ENCODE data around the gene RAB4B.
"Not testable (repeated sequence)": the region's sequence is repeated elsewhere in the genome, so short reads cannot be mapped to it uniquely, and the experiment has no call there.

Gene RAB4B

GRCh38 chr19:40750874-40751537 lies 27.0 kb upstream of the RAB4B start, which contains the start of gene SNRPA:
TSS of gene SNRPA (plus strand) at chr19:40751203. CDS start at chr19:40751409, 206 bp downstream.
- DNase-seq = peak; percentile 94

DNA sequence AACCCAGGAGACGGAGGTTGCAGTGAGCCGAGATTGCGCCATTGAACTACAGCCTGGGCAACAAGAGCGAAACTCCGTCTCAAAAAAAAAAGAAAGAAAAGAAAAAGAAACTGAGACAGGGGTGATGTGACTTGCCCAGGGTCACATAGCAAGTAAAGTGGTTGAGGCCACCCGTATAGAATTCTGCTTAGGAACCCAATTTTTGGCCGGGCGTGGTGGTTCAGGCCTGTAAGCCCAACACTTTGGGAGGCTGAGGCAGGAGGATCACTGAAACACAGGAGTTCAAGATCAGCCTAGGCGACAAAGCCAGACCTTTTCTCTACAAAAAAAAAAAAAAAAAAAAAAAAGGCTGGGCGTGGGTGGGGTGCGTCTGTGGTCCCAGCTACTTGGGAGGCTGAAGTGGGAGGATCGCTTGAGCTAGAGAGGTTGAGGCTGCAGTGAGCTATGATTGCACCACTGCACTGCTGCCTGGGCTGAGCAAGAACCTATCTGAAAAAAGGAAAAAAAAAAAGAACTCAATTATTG lies 25.7 kb upstream of the RAB4B start:
- no peak for DNase-seq

DNA sequence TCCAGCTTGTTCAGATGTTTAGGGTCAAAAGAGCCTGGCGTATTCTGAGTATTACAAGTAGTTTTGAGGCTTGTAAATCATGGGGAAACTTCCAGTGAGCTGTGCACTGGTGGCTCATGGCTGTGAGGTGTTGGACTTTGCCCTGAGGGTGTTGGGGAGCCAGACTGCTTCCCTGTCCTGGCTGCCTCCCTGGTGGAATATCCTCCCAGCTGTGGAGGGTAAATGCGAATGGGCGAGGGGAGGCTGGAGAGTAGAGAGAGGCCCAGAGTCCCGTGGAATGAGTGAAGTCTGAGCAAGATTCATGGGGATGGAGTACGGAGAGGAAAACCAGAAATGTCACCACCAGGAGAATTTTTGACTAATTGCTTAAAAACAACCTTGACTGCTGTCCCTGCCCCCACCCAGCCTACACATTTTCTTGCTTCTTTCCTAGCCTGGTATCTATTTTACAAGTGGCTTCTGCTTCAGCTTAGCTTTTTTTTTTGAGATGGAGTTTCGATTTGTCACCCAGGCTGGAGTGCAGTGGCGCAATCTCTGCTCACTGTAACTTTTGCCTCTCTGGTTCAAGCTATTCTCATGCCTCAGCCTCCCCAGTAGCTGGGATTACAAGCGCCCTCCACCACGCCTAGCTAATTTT lies 23.3 kb upstream of the RAB4B start:
- peak; percentile 15 for DNase-seq

- no peak for DNase-seq
These were observed 22.8 kb upstream of the RAB4B start for GRCh38 chr19:40755248-40755624.

DNA sequence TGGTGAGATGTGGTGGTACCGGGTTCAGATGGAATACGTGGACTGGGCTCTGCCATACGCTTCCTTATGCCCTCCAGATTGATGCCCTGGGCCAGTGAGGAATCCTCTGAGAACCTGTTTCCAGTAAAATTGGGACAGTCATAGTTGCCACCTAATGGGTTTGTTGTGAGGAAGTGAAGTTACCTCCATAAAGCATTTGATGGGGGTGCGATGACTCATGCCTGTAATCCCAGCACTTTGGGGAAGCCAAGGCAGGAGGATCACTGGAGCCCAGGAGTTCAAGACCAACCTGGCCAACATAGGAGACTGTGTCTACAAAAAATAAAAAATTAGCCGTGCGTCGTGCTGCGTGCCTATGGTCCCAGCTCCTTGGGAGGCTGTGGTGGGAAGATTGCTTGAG lies 22.3 kb upstream of the RAB4B start:
- no peak for DNase-seq

DNA sequence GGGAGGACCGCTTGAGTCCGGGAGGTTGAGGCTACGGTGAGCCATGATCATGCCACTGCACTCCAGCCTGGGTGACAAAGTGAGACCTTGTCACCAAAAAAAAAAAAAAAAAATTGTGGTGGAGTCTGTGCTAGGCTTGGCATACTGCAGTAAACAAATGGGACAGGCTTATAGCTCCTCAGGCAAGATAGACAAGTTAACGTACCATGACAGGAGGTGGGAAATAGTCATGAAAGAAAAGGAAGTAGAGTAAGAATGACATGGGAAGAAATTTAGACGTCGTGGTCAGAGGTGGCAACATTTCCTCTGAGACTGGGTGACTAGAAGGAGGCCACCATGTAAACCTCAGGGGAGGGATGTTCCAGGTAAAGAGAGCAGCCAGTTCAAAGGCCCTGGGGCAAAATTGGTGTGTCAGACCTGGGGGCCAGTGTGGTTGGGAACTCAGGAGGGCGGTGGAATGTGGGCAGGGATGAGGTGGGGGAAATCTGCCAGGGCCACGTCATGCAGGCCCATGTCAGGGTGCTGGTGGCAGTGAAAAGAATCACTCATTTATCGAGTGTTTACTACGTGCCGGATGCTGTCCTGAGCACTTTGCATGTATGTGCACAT lies 21.4 kb upstream of the RAB4B start:
- peak; percentile 5 for DNase-seq

- no peak for DNase-seq
These were observed 19.6 kb upstream of the RAB4B start for GRCh38 chr19:40758491-40758890.

DNA sequence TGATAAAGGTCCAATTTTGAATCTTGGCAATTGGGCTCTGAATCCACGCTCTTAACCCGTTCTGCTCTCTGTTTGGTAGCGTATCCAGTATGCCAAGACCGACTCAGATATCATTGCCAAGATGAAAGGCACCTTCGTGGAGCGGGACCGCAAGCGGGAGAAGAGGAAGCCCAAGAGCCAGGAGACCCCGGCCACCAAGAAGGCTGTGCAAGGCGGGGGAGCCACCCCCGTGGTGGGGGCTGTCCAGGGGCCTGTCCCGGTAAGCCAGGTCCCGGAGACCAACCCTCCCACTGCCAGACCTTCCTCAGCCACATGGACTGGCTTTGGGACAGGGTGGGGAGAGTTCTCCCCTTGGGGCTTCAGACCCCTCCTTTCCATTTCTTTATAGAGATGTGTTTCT lies 18.7 kb upstream of the RAB4B start:
- no peak for DNase-seq

GRCh38 chr19:40762754-40763470 lies 15.1 kb upstream of the RAB4B start:
- DNase-seq = no peak

DNA sequence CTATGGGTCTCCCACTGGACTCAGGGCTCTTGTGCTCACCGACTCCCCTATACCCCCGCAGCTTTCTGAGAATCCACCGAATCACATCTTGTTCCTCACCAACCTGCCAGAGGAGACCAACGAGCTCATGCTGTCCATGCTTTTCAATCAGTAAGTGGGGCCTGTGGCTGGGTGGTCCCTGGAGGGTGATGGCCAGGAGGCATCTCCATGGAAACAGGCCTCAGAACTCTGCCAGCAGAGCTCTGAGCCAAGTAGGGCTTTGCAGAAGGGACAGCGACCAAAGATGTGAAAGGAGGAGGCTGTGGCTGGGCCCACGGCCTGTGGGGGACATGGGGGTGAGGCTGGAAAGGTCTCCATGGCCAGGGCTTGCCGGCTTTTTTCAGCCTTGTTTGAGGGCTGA lies 14.5 kb upstream of the RAB4B start:
- DNase-seq = no peak

DNA sequence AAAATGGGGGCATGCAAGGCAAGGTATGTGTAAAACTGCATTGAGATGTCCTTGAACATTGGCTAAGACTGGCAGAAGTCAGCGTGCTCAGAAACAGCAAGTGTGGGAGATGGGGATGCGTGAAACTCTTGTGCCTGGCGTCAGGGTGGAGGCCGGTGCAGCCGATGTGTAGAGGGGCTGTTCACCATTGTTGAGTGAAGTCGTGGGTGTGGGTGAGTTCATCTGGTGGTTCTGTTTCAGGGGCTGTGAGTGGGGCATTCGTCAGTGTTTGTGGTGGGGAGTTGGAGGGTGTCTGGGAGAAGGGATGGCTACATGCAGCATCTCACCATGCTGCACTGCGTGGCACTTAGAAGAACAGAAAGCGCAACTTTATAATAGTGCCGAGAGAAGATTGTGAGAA lies 14.1 kb upstream of the RAB4B start:
- no peak for DNase-seq

DNA sequence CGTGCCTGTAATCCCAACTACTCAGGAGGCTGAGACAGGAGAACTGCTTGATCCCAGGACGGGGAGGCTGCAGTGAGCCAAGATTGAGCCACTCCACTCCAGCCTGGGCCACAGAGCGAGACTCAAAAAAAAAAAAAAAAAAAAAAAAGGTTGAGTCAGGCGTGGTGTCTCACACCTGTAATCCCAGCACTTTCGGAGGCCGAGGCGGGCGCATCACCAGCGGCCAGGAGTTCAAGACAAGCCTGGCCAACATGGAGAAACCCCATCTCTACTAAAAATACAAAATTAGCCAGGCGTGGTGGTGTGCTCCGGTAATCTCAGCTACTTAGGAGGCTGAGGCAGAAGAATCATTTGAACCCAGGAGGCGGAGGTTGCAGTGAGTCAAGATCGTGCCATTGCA lies 11.7 kb upstream of the RAB4B start:
- DNase-seq = not testable (repeated sequence)

- no peak for DNase-seq
These were observed 9.2 kb upstream of the RAB4B start for GRCh38 chr19:40768869-40769268.

DNA sequence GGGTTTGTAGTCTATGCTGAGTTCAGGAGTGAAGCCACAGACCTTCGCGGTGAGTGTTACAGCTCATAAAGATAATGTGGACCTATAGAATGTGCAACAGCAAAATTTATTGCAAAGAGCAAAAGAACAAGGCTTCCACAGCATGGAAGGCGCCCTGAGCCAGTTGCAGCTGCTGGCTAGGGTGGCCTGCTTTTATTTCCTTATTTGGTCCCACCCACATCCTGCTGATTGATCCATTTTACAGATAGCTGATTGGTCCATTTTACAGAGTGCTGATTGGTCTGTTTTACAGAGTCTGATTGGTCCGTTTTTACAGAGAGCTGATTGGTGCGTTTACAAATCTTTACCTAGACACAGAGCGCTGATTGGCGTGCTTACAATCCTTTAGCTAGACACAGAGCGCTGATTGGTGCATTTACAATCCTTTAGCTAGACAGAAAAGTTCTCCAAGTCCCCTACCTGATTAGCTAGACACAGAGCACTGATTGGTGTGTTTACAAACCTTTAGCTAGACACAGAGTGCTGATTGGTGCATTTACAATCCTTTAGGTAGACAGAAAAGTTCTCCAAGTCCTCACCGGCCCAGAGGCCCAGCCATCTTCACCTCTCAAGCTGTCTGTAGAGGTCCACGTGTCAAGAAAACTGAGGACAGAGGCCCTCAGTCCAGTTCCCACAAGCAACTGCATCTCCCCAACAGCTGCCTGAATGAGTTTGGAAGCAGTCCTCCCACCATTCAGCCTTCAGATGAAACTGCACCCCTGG lies 6.8 kb upstream of the RAB4B start:
- DNase-seq = not testable (repeated sequence)

DNA sequence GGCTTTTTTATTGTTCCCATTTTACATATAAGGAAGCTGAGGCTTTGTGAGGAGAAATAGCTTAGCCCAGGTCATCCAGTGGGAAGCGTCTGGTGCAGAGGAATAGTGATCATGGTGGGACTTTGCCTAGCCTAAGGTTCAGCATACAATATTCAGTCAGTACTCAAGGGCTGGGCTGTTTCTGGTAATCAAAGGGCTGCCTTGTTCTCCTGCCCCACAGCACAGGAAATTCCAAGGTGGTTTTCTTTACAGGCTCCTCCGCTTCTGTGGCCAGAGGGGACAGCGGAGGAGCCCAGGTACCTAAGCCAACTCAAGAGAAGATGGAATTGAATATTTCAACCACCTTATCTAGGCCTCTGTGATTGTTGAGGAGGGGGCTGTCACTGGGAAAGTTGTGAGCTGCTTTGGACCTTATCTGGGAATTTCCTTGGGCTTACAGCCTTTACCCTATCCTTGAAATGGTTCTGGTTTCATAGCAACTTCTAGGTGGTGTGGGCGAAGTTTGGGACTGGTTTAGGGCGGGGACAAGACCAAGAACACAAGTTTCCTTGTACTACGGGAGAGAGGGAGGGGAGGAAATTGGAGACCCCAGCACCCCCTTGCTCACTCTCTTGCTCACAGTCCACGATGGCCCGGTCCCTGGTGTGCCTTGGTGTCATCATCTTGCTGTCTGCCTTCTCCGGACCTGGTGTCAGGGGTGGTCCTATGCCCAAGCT lies 3.0 kb upstream of the RAB4B start, which contains the start of gene MIA:
MIA (plus strand) TSS at position 606 of the 716 bp plus-strand sequence; CDS start at position 628, 22 bp downstream.
- DNase-seq = no peak

- no peak for DNase-seq
These were observed 2.4 kb upstream of the RAB4B start for GRCh38 chr19:40775632-40776022.

- no peak for DNase-seq
These were observed 1.7 kb upstream of the RAB4B start for GRCh38 chr19:40776364-40776763.

DNA sequence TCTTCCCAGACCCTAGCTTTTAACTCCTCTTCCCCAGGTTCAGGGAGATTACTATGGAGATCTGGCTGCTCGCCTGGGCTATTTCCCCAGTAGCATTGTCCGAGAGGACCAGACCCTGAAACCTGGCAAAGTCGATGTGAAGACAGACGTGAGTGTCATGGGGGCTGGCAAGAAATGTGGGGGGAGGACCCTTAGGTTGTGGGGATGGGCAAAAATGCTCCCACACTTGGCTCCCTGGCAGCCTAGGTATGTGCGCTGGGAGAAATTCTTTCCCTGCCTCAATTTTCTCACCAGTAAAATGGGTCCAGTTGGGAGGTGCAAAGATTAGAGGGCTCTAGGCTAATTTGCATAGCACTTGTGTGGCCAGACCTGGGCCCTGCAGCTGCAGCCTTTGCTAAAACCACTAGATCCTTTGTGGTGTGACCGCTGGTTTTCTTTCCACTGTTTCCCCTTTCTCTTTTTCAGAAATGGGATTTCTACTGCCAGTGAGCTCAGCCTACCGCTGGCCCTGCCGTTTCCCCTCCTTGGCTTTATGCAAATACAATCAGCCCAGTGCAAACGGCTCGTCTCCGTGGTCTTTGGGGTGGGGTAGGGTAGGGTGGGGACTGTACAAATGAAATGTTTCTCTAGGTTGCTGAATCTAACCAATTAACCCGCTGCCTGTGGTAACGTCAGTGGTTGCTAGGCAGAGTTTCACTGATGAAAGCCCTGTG lies 959 bp upstream of the RAB4B start:
- DNase-seq = peak; percentile 94

GRCh38 chr19:40777645-40777936 lies 456 bp upstream of the RAB4B start:
- no peak for DNase-seq

GRCh38 chr19:40778706-40779284 lies 748 bp downstream of the RAB4B start:
- DNase-seq = no peak

DNA sequence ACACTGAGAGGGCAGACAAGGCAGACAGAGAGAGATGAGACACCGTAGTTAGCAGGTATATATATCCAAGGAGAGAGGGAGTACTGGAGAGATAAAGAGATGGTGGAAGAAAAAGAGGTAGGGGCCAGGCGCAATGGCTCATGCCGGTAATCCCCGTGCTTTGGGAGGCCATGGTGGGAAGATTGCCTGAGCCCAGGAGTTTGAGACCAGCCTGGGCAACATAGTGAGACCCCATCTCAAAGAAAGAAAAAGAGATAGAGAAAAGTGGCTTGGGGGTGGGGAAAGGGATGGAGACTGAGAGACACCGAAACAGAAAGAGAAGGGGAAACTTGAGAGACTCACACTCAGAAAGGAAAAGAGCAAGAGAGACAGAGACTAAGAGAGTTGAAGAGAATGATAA lies 2.5 kb downstream of the RAB4B start:
- DNase-seq = no peak
